Embryonic facial prominence (tissue), 1 donor: ENCODE measurements around the gene SARDH.

Source experiments
- DNase-seq: peaks from one replicate; pipeline ENCODE4 v3.0.0-alpha.2; 2016; ENCODE audit errors: extremely low spot score

The SARDH gene

DNA sequence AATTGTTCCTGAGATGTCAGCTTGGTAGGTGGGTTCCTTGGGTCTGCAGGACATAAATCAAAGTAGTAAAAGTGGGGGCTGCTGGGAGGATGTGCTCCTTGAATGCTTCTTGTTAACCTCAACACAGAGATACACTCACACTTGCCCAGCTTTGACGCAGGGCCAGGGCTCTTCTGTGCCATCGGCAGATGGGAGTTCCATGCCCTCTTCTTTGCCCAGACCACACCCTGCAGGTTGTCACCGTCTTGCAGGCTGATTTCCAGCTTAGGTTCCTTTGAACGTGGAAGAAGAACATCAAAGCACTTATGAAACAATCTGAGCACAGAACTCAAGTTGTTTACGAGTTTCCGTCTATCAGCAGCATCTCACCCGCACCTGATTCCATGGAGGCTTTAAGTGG is 91.0 kb downstream of the SARDH start:
- DNase-seq: no peak

DNA sequence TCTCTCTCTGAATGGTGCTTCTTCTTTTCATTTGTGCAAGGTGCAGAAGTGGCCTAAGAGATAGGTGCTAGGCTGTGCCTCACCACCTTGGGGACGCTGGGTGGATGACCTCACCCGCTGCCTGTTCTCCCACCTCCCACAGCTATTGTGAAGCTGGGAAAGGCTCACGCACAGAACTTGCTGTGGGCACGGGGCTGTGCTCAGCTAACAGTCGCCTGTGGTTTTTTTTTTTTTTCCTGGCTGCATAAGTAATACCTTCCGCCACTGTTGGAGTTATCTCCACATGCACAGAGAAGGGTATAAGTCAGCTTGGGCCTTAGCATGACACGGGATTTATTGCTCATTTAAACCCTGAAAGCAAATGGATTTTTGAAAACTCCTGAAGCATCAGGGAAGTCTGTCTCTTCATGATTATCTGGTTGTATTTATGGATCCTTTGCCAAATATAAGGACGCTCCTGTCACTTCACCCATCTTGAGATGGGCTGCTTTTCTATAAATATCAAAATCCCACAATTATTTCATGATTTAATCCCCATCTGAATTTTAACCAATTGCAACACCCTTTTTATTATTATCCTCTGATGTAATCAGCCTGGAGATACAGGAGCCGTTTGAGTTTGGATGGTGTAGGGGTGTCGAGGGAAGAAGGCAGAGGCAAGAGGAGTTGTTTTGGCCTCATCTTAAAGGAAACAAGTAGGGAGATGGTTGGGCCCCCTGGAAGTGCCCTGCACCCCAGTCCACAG is 93.0 kb downstream of the SARDH start:
- DNase-seq: no peak

DNA sequence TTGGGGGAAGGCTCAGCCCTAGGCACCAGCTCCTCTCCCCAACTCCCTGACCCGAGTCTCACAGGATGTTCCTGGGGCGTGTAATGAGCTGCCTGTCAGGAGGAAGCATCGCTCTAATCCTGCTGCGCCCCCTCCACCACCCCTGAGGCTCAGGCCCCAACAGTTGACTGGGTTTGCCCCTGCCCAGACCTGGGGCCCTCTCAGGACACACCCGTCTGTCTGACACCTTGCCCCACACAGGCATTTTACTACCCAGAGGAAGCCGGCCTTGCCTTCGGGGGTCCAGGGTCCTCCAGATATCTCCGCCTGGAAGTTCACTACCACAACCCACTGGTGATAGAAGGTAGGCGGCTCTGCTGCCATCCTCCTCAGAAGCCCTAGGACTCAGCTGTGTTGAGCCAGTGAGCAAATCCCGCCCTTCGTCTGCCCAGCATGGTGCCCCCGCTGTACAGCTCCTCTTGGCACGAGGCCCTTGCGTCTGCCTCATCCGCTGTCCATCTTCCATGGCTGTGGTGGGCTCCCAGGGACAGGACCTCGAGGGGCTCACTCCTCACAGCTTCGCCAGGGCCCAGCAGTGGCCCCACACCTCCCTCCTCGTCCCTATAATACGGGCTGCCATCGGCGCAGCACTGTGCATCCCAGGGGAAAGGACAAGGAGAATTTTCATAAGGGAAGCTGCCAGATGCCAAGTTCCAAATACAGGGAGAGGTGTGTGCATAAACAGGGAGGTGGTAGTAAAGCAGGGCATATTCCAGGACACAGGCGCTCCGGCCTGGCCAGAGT is 94.0 kb downstream of the SARDH start:
- no peak for DNase-seq

DNA sequence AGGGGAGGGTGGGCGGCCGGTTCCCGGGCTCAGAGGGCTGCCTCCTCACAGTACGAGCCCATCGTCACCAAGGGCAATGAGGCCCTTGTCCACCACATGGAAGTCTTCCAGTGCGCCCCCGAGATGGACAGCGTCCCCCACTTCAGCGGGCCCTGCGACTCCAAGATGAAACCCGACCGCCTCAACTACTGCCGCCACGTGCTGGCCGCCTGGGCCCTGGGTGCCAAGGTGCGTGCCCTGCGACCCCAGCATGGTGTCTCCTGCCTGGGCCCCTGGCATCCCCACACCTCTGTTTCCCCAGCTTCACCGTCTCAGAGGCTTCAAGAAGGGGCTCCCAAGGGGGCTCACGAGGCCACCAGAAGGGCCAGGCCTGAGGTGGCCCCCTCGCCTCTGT is 94.8 kb downstream of the SARDH start:
- DNase-seq: no peak

DNA sequence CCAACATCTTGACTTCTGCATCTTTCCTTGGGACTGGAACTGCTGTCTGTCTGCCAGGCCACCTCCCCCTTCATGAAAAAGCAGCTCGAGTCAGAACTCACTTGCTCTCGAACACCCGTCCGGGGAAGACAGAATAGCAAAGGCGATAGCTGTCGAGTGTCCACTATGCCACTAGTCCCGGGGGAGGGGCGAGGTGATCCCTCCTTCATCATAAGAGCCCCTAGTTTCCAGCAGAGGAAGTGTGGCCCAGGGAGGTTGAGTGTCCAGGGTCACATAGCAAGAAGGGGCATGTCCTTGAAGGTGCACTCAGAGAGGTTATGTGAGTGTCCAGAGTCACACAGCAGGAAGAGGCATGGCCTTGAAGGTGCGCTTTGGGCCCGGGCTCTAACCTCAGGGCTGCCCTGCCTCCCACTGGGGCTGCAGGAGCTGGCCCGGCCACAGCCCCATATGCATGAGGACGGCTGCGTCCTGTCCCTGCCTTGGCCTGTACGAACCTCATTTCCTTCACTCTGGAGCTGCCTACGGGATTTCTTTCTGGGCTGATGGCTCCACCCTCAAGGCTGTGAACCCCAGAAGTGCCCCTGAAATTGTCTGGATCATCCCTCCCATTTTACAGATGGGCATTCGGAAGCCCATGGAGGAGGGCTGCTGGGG is 95.3 kb downstream of the SARDH start:
- DNase-seq: no peak

DNA sequence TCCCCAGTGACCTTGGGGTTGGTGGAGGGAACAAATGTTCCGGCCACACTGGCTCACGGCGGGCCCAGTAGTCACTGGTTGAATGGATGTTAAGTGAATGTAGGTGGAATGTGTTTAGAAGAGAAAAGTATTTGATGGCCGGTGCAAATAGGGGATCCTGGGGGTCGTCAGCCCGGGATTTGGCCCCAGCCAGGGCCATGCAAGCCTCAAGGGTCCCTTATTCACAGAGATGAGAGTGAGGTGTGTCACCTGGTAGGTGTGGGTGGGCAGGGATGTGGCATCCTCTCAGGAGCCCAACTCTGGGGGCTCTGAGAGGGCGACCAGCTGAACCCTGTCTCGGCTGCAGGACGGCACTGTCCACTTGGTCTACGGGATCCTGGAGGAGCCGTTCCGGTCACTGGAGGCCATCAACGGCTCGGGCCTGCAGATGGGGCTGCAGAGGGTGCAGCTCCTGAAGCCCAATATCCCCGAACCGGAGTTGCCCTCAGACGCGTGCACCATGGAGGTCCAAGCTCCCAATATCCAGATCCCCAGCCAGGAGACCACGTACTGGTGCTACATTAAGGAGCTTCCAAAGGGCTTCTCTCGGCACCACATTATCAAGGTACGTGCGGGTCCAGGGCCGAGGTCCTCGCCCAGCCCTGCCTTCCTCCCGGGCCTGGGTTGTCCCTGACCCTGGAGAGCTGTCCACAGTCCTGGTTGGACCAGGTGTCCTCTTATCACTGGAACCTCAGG is 96.1 kb downstream of the SARDH start:
- DNase-seq: no peak

DNA sequence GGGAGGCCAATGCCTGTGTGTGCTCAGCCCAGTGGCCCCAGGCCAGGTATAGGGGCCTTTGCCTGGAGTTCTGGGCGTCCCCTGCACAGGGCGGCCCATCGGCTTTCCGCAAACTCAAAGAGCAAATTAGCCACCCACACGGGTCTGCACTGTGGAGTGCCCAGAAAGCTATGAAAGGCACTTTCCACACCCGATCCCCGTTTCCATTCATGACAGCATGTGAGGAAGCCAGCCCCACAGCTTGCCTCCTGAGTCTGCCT is 96.8 kb downstream of the SARDH start:
- DNase-seq: no peak

DNA sequence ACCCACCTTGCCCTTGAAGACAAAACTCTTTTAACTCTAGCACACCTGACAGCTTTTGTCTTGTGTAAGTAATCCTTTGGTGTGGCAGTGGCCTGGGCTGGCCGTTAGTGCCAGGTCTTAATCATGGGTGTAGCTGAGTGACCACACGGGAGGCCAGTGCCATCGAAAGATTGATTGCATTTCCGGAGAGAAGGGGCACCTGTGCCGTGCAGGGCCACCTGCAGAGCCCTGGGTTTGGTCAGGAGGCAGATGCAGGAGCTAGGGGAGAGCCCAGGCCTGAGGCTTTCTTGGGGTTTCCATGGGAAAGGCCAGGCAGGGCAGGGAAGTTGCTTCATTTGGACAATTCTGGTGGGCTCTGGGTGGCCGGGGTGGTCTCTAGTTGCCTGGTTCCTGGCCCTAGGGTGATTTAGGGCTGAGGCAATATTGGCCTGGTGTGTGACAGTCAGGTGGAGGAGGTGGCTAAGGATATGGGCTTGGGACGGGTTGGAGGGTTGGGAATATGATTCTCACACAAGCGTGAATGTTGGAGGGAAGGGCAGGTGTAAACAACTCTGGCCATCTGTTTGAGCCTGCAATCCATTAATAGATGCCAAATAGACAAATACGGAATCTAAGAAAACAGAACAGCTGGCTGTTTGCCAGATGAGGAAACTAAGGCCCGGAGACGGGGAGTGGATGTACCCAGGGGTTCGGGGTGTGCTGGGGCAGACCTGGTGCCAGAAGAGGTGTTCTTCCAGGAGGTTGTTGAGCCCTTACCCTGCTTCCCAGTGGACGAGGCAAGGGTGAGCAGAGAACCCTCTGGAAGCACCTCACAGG is 97.4 kb downstream of the SARDH start:
- DNase-seq: no peak

DNA sequence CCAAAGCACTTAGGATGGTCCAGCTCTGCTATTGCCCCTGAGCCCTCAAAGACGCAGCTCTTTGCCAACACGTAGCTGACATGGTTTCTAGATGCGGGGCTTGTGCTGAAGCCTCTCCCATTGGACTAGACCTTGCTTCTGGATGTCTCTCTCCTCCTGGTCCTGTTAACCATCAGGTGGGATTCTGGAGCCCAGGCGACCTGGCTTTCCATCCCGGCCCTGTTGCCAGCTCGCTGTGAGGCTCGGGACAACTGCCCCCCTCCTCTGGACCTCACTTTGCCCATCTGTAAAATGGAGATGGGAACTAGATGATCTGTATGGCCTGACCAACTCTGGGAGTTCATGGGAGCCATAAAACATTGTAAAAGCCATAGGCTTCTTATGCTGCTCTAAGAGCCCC is 98.0 kb downstream of the SARDH start:
- DNase-seq: no peak

DNA sequence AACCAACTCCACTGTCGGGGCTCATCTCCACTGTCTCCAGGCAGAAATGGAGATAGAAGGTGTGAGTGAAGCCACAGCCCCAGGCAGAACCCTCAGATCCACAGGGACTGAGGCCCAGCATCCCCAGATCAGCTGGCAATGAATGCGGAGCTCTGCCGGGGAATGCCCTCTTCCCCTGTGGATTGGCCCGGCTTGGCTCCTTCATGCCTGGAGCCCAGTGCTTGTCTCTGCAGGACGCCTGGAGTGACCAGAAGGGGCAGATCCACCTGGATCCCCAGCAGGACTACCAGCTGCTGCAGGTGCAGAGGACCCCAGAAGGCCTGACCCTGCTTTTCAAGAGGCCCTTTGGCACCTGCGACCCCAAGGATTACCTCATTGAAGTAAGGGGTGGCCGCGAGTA is 98.5 kb downstream of the SARDH start:
- no peak for DNase-seq

DNA sequence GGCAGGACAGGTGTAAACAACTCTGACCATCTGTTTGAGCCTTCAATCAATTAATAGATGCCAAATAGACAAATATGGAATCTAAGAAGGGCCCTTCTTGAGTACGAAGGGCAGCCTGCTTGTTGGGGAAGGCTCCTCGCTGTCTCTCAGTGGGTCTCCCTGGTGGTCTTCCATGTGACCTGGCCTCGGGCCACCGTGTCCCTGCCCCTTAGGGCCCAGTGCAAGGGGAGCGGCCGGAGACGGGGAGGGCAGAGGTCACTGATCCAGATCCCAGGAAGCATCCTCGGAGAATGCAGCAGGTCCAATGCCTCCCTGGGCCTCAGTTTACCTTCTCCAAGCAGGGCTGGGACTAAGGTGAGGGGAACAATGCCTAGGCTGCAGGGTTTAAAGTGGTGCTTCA is 99.4 kb downstream of the SARDH start:
- no peak for DNase-seq

DNA sequence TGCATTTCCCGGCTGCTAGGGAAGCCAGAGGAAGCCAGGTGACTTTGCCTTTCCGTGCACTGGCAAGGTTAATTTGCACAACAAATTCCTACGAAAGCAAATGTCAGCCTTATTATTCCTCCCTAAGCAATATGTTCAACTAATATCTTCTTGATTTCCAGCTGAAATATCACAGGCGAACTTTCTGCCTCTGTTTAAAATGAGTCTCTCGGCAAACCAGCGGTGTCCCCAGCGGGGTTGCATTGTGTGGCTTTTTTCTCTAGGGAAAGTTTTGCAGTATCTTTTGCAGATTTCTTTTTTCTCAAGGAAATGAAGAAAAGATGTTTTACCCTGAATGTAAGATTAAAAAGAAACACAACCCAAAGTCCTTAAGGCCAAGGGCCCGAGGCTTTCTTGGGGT is 100.1 kb downstream of the SARDH start:
- DNase-seq: no peak

DNA sequence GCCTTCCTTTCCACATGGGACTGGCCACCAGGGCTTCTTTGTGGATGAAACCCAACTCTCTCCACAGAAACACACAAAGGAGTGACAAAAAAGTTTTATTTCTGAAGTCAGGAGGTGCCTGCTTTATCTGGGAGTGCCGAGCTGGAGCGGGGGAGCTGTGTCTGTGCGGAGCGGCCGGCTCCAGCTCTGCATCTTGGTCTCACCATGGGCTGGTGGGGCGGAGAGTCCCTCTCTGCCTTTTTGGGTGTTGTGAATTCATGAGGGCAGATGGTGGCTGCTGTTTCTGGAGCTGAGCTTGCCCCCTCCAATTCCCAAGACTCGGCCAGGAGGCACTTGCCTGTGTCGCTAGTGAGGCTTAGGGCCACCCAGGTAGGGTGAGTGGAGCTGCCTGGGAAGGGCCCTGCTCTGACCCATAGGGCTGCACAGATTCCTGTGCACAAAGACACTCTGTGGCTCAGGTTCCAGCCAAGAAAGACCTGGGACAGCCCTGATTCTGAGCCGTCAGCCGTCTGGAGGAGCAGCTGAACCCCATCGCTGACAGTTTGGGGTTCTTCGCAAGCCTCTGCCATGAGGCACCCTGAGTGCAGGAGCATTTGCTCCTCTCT is 100.6 kb downstream of the SARDH start:
- no peak for DNase-seq

DNA sequence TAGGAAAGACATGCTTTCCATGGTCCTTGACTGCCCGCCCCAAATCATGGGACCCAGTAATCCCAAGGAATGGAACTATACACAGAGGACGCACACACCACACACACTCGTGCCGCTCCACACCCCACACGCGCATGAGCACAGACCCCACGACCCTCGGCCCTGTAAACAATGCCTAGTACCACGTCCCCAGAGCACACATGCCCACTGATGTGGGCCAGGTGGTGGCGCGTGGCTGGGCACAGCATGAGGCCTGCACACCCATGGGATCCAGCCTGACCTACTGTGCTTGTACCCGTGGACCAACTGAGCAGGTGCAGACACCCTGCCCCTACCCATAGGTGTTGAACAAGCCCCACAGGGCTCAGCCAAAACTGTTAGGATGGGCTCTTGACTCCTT is 101.2 kb downstream of the SARDH start:
- no peak for DNase-seq

DNA sequence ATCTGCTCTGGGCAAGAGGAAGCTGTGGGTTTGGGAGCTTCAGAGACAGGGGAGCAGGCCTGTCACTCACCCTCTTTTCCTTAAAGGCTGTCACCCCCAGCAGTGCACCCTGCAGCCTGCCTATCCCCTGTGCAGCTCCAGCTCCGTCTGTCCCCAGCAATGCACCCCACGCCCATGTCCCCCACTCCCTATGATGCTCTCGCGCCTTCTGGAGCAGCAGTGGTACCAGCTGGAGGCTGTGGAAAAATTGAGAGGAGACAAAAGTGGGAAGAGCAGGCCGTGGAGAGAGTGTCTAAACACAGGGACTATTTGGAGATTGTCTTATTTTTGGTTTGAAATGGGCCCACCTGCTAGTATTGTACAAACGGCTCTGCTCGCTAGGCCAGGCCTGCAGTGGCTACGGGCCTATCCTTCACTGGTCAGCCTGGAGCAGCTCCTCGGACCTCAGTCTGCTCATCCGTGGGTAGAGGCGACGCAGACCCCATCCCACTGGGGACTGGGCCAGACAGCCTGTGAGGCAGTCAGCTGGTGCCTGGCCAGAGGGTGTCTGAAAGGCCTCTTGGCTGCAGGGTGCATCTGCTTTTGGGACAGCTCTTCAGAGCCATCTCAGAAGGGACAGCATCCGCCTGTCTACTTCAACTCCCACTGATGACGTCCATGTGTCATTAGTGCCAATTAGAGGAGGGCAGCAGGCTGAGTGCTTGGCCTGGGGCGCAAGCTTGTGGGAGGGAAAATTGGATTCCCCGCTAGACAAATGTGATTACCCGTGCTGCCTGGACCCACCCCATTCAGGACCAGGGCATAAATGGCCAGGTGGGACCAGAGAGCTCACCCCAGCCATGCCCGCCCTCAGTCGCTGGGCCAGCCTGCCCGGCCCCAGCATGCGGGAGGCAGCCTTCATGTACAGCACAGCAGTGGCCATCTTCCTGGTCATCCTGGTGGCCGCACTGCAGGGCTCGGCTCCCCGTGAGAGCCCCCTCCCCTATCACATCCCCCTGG is 102.3 kb downstream of the SARDH start, which contains the start of gene DBH:
TSS of gene DBH (plus strand) at position 831 of the 999 bp plus-strand sequence. CDS start at position 840, 9 bp downstream.
- no peak for DNase-seq

DNA sequence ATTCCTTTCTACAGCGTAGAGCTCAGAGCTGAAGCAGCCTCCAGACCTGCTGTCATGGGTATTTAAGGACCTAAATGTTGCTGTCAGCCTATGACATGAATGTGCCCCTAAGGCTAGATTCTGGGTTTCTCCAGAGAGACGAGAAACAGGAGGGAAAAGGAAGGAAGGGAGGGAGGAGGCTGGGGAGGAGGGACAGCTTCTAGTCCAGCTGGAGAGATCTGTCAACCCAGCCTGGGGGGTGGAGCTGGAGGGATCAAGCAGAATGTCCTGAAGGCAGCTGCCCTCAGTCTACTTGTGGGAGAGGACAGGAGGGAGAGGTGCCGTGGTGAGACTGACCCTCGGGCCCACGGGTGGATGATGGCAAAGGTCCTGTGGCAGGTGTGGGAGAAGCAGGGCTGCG is 103.1 kb downstream of the SARDH start:
- DNase-seq: no peak

DNA sequence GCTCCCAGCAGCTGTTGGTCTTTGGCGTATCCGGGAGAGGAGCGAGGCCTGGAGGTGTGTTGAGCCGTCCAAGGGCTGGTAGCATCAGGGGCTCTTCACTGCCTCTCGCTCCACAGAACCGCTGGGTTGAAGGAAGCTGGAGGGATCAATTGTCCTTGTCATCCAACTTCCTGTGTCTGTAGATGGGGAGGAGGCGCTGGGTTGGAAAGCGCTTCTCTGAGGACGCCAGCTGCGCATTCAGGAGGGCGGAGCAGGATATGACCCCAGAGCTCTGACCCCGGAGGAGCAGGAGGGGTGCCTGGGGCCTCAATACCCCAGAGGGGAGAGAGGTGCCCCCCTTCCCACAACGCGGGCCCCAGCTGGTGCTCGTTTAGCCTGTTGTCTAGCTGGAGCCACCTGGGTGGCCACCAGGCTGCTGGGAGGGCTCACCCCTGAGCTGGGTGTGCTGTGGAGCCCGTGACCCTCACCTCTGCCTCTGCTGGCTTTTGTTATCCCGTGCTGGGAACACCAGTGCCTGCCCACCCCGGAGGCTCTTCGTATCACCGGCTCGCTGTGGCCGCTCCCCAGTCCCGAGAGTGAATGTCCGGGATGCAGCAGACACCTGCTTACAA is 104.0 kb downstream of the SARDH start:
- no peak for DNase-seq

DNA sequence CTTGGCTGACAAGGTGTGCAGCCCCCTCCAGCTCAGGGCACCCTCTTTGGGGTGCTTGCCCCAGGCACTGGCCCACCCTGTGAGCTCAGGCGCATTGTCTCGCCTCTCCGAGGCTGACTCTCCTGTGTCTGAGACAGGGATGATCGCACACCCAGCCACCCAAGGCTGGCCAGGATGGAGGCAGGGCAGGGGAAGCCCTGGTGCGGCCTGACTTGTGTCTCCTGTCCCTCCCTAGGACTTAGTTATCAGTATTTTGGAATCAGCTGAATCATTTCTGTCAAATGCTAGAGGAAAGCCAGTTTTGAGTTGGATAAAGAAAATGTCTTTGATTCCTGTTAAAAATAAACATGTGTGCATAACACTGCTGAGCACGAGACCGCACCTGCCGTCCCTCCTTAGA is 104.5 kb downstream of the SARDH start:
- no peak for DNase-seq
